Aorta (tissue), 5 donors: ENCODE results near the gene CNTN5. TPM values are rescaled to one million over a fixed set of nuclear protein-coding genes. Genes with fewer than 3 reads are reported as not detected.

Experiments used
- ATAC-seq: fragments of 200-7000 bp; cut with Tn5 transposase; one replicate; pipeline ENCODE4 v1.9.1; 2022; ENCODE audit warnings: moderate library complexity; ENCODE audit not compliant: low FRiP score
- DNase-seq, 2 donors: peaks; one replicate each; pipeline ENCODE4 v3.0.0-alpha.2; 2020
- H3K27ac ChIP-seq, 2 donors: one replicate each; pipeline ENCODE4 v1.5.1; 2013; ENCODE audit warnings: low read length in 2 of 2, mild to moderate bottlenecking in 2 of 2, moderate library complexity in 2 of 2, control low read depth in 1 of 2, inconsistent platforms in 1 of 2, low read depth in 1 of 2
- H3K27me3 ChIP-seq, 2 donors: one replicate each; pipeline ENCODE4 v1.6.1; 2013; ENCODE audit warnings: control low read depth in 1 of 2, low read length in 1 of 2, mild to moderate bottlenecking in 1 of 2, moderate library complexity in 1 of 2; ENCODE audit not compliant: insufficient read depth in 2 of 2, control insufficient read depth in 1 of 2
- H3K36me3 ChIP-seq, 2 donors: one replicate each; pipeline ENCODE4 v1.6.1; 2013; ENCODE audit warnings: control low read depth in 1 of 2, low read length in 1 of 2, mild to moderate bottlenecking in 1 of 2; ENCODE audit not compliant: insufficient read depth in 2 of 2, control insufficient read depth in 1 of 2
- H3K4me1 ChIP-seq, 2 donors: one replicate each; pipeline ENCODE4 v1.6.1; 2013; ENCODE audit warnings: low read length in 2 of 2, control low read depth in 1 of 2, mild to moderate bottlenecking in 1 of 2, moderate library complexity in 1 of 2; ENCODE audit not compliant: insufficient read depth in 2 of 2, control insufficient read depth in 1 of 2
- H3K4me3 ChIP-seq, 2 donors: one replicate each; pipeline ENCODE4 v1.5.1; 2013; ENCODE audit warnings: low read length in 2 of 2, control low read depth in 1 of 2, mild to moderate bottlenecking in 1 of 2
- H3K9me3 ChIP-seq: one replicate; pipeline ENCODE4 v1.6.1; 2013; ENCODE audit warnings: mild to moderate bottlenecking, low read length; ENCODE audit not compliant: control insufficient read depth
- WGBS, 2 donors: extraction: QIAGEN DNeasy Blood & Tissue Kit; methylation state at CpG; one replicate each; pipeline ENCODE4 v1.1.7; 2013; 5-methylcytosine and 5-hydroxymethylcytosine counted together
- intact Hi-C, 2 donors: fragments of 100-400 bp; cut with DNase I; formaldehyde crosslinking; loops; one replicate each; pipeline versions ENCODE4 v1.14.2 to v1.15.0; 2022
- polyA plus RNA-seq, 2 donors: library from polyadenylated mRNA; stranded (reverse); fragments of 200-250 nt; gene quantifications; one replicate each; pipeline ENCODE4 v1.2.3, GENCODE V29; 2013
- total RNA-seq, 2 donors: library from RNA; stranded (reverse); fragmentation: NEBNext Ultra II Directional; extraction: Animal tissue kit (Norgen Biotek cat#: 25700); gene quantifications; one replicate each; pipeline ENCODE4 v1.2.1, GENCODE V29; 2021
- donor health status: healthy with polysubstance abuse.
- donor health status: Bipolar disorder and iron deficiency.
- donor health status: DM: no; HTN: no; CAD: no.
- donor health status: DM: no; HTN: no; CAD: no.
- donor health status: DM: yes; HTN: yes; CAD: no.

The CNTN5 gene
- total and polyA plus RNA-seq, 4 donors, result 0.13 to 2.9 (median 0.96) TPM; not detected in 1

DNA sequence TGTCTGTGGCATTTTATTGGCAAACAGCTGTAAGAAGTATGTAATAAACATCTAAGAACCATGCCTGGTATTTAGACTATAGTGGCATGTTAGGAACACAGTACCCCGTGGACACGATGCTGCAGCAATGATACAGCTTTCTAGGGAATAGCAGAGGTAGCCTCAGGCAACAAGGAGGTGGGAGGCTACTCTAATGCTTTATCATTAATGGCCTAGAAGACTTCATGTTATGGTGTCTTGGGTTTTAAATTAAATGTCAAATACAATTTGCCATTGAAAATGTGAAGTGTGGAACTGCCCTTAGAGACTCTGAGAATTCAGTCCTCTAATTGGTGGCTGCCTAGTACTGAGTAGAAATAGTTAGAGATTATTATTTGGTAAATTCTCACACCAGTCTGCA, 516.9 kb downstream of the CNTN5 start:
- DNase-seq (no peak), ATAC-seq (no peak)
- no peaks in the 10 kb centered on the region for H3K36me3 ChIP-seq

DNA sequence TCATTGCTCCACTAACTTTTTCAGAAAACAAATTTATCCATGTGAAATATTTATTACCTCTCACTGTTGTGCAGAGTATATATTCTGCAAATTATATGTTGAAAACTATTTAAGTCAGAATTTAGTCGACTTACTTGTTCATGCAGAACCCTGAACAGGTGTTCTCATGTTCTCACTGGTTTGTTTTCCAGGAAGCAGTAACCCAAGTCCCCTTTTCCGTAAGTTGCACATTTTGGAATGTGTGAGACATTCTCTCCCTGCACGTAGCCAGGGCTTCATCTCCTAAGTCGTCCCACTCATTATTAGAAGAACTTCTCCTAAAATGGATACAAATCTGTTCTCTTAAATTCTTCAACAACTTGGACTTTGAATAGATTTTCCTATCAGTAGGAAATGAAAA, 524.9 kb downstream of the CNTN5 start:
- no peak overlapping the region for H3K4me3 ChIP-seq
- no peaks in the 10 kb centered on the region for H3K27me3 ChIP-seq
- H3K36me3 ChIP-seq, result no peaks in the 10 kb centered on the region
- no peaks in the 10 kb centered on the region for H3K9me3 ChIP-seq
- intact Hi-C loops, result no loop called here
- 74 to 75% methylated on average over 4 of the region's 4 CpGs for WGBS, 2 donors
- no peak for ATAC-seq
- H3K4me1 ChIP-seq, result no peaks in the 10 kb centered on the region
- no peak for DNase-seq
- H3K27ac ChIP-seq, result no peak overlapping the region

More for the DNA sequence above, 516.9 kb downstream of the CNTN5 start:
- 86 to 89% methylated on average over 2 of the region's 2 CpGs for WGBS, 2 donors
- H3K27ac ChIP-seq, result no peak overlapping the region
- no peaks in the 10 kb centered on the region for H3K27me3 ChIP-seq
- intact Hi-C loops, result no loop called here
- no peak overlapping the region for H3K4me3 ChIP-seq
- no peaks in the 10 kb centered on the region for H3K9me3 ChIP-seq
- H3K4me1 ChIP-seq, result no peaks in the 10 kb centered on the region

GRCh38 chr11:99548264-99548663, 527.5 kb downstream of the CNTN5 start:
- ATAC-seq (no peak), DNase-seq (no peak)
- 78 to 91% methylated on average over 3 of the region's 3 CpGs for WGBS, 2 donors
- H3K27me3 ChIP-seq, result no peaks in the 10 kb centered on the region
- H3K27ac ChIP-seq, result no peak overlapping the region
- H3K4me1 ChIP-seq, result no peaks in the 10 kb centered on the region
- H3K36me3 ChIP-seq, result no peaks in the 10 kb centered on the region
- intact Hi-C loops, result no loop called here
- no peak overlapping the region for H3K4me3 ChIP-seq
- H3K9me3 ChIP-seq, result no peaks in the 10 kb centered on the region

DNA sequence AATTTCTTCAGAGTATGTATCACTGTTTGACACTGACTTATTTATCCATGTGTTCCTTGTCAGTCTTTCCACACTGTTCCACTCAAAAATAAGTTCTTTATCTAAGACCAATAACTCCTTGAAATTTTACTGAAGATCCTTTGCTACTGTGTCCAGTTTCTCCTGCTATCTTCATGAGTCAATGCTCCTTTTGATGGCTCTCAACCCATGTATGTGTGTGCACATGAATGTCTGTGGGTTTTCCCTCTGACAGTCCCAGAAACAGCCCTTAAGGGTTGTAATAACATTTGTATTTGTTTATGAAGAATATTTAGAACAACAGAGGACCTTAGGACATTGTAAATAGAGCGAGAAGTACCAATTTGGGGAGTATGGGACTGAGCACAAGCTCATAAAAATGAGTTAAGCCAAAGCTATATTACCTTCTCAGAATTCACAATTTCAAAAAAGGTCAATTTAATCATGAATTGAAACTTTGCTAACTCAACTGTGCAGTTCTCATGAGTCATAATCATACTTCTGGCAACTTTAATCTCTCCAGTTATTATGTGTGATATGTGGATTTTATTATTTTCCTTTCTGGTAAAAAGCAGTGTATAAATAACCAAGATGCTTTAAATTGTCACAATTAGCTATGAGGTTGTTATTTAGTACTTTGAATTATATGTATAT, 533.6 kb downstream of the CNTN5 start:
- ATAC-seq (no peak), DNase-seq (no peak)
- H3K27me3 ChIP-seq, result no peaks in the 10 kb centered on the region
- H3K4me1 ChIP-seq, result no peaks in the 10 kb centered on the region
- no peaks in the 10 kb centered on the region for H3K36me3 ChIP-seq
- H3K27ac ChIP-seq, result no peak overlapping the region
- no peak overlapping the region for H3K4me3 ChIP-seq
- H3K9me3 ChIP-seq, result no peaks in the 10 kb centered on the region
- WGBS, 2 donors, result 94 to 97% methylated on average over 1 of the region's 1 CpG
- intact Hi-C loops, result no loop called here

DNA sequence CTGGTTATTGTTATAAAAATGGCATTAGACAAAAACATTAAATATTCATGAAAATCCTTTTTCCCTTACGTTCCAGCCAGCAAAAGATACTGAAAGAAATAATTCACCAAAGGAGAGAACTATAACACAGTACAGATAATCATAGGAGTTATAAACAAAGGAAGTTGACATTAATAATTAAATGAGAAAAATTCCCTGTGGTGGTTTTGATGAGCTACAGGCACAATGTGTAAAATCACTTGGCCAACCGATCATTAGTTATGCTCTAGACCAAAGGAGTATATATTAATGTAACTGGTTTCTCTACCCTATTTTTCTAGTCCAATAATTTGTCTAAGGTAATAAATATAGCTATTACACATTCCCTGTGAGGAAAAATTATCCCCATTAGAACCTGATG, 534.7 kb downstream of the CNTN5 start:
- no peaks in the 10 kb centered on the region for H3K4me1 ChIP-seq
- no peaks in the 10 kb centered on the region for H3K9me3 ChIP-seq
- ATAC-seq, result no peak
- no peak overlapping the region for H3K27ac ChIP-seq
- no peak overlapping the region for H3K4me3 ChIP-seq
- WGBS, 2 donors, result 85 to 94% methylated on average over 2 of the region's 2 CpGs
- no peaks in the 10 kb centered on the region for H3K36me3 ChIP-seq
- no peaks in the 10 kb centered on the region for H3K27me3 ChIP-seq
- no peak for DNase-seq
- intact Hi-C loops, result no loop called here

DNA sequence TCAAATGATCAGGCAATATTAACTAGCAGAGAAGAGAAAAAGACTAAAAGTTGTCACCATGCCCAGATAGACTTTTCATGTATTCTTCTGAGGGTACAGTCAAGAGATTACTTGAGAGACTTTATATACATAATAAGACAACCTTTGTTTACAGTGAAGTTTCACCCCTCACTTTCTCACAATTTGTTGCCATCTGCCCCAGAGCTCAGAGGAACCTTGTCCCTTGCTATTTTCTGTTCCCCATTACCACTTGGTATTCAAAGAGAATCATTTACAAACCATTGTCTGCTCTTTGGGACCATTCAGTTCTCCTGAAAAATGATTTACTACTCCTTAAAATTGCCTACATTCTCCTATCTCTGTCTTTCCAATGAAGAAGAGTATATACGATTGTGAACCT, 544.6 kb downstream of the CNTN5 start:
- no peaks in the 10 kb centered on the region for H3K27me3 ChIP-seq
- ATAC-seq (no peak), DNase-seq (no peak)
- H3K27ac ChIP-seq, result no peak overlapping the region
- no peaks in the 10 kb centered on the region for H3K9me3 ChIP-seq
- intact Hi-C loops, result no loop called here
- no peaks in the 10 kb centered on the region for H3K4me1 ChIP-seq
- no peak overlapping the region for H3K4me3 ChIP-seq
- H3K36me3 ChIP-seq, result no peaks in the 10 kb centered on the region
- WGBS, 2 donors, result 90 to 93% methylated on average over 1 of the region's 1 CpG

- intact Hi-C loops, result no loop called here
- Histone ChIP-seq H3K27ac (no peak overlapping the region), H3K27me3 (no peaks in the 10 kb centered on the region), H3K36me3 (no peaks in the 10 kb centered on the region), H3K4me1 (no peaks in the 10 kb centered on the region), H3K9me3 (no peaks in the 10 kb centered on the region), H3K4me3 (no peak overlapping the region)
- WGBS, 2 donors, result 51 to 65% methylated on average over 4 of the region's 4 CpGs
- no peak for DNase-seq
- ATAC-seq, result no peak
These were observed 546.7 kb downstream of the CNTN5 start for GRCh38 chr11:99567334-99567956.

- Histone ChIP-seq H3K4me3 (no peak overlapping the region), H3K27ac (no peak overlapping the region), H3K9me3 (no peaks in the 10 kb centered on the region), H3K27me3 (no peaks in the 10 kb centered on the region), H3K4me1 (no peaks in the 10 kb centered on the region), H3K36me3 (no peaks in the 10 kb centered on the region)
- ATAC-seq, result no peak
- no peak for DNase-seq
- intact Hi-C loops, result no loop called here
- 23 to 38% methylated on average over 1 of the region's 1 CpG for WGBS, 2 donors
These were observed 548.1 kb downstream of the CNTN5 start for GRCh38 chr11:99568808-99569207.

GRCh38 chr11:99571094-99571493, 550.3 kb downstream of the CNTN5 start:
- intact Hi-C loops, result no loop called here
- Histone ChIP-seq H3K9me3 (no peaks in the 10 kb centered on the region), H3K27me3 (no peaks in the 10 kb centered on the region), H3K36me3 (no peaks in the 10 kb centered on the region), H3K27ac (no peak overlapping the region), H3K4me1 (no peaks in the 10 kb centered on the region), H3K4me3 (no peak overlapping the region)
- DNase-seq, result no peak
- no peak for ATAC-seq
- WGBS, 2 donors, result 48 to 51% methylated on average over 2 of the region's 2 CpGs
